Mammary epithelial cell (primary cell): ENCODE results near the gene PDE2A.

Experiments
- EZH2 ChIP-seq: IDR thresholded peaks from 2 replicates; pipeline ENCODE4 v1.6.1; 2012; ENCODE audit warnings: low read length, inconsistent platforms, borderline replicate concordance
- TF ChIP-seq, protein P1 (sequence below), 2 donors: IDR thresholded peaks in 1 of 2; conservative IDR thresholded peaks in 1 of 2; 2 replicates each; pipeline ENCODE4 v1.5.1; 2011 to 2012; ENCODE audit warnings: inconsistent platforms in 2 of 2, low read length in 2 of 2, mild to moderate bottlenecking in 2 of 2, control low read depth in 1 of 2, low read depth in 1 of 2; ENCODE audit not compliant: insufficient read depth in 1 of 2; ENCODE audit errors: extremely low read depth in 1 of 2

GRCh38 chr11:72613977-72614376, 60.2 kb downstream of the PDE2A start:
- TF ChIP-seq, protein P1, sequence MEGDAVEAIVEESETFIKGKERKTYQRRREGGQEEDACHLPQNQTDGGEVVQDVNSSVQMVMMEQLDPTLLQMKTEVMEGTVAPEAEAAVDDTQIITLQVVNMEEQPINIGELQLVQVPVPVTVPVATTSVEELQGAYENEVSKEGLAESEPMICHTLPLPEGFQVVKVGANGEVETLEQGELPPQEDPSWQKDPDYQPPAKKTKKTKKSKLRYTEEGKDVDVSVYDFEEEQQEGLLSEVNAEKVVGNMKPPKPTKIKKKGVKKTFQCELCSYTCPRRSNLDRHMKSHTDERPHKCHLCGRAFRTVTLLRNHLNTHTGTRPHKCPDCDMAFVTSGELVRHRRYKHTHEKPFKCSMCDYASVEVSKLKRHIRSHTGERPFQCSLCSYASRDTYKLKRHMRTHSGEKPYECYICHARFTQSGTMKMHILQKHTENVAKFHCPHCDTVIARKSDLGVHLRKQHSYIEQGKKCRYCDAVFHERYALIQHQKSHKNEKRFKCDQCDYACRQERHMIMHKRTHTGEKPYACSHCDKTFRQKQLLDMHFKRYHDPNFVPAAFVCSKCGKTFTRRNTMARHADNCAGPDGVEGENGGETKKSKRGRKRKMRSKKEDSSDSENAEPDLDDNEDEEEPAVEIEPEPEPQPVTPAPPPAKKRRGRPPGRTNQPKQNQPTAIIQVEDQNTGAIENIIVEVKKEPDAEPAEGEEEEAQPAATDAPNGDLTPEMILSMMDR (conservative IDR thresholded peaks at IDR 0.05 in 1 of 2, IDR thresholded peaks at IDR 0.05 in 1 of 2; ENCODE audit: extremely low read depth in 1 of 2, insufficient read depth in 1 of 2, low read depth in 1 of 2, low read length in 2 of 2), result no peak
- no peak for TF ChIP-seq EZH2
